SH-SY5Y (cell line): ENCODE measurements around the gene REPIN1.

Experiments
- GATA2 ChIP-seq: IDR thresholded peaks from 2 replicates; pipeline ENCODE4 v1.6.1; 2011; ENCODE audit warnings: mild to moderate bottlenecking, low read depth, low read length
- GATA3 ChIP-seq: IDR thresholded peaks from 2 replicates; pipeline ENCODE4 v1.6.1; 2011; ENCODE audit warnings: low read depth, mild to moderate bottlenecking, low read length, moderate library complexity

DNA sequence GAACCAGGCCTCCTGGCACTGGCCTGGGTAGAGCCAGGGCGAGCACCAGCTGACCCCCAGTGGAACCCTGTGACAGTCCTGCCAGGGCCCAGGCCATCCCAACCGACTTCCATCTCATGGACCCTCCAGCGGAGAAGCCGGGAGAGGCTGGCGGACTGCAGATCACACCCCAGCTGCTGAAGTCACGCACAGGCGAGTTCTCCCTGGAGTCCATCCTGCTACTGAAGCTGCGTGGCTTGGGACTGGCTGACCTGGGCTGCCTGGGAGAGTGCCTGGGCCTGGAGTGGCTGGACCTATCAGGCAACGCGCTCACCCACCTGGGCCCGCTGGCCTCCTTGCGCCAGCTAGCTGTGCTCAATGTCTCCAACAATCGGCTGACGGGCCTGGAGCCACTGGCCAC is 31.9 kb upstream of the REPIN1 start:
- no peak for TF ChIP-seq GATA3
- TF ChIP-seq GATA2 = no peak
